Lower lobe of right lung (tissue), 2 donors: ENCODE measurements around the gene LMBRD2. TPM values are rescaled to one million over a fixed set of nuclear protein-coding genes. Genes with fewer than 3 reads are reported as not detected.
A peak's percentile ranks its signal among the peaks of the same experiment; 100 is the strongest.

Source experiments
- ATAC-seq, 2 donors: fragments of 200-7000 bp; cut with Tn5 transposase; one replicate each; pipeline ENCODE4 v1.9.1; 2020 to 2022; ENCODE audit warnings: mild to moderate bottlenecking in 2 of 2, moderate library complexity in 2 of 2
- DNase-seq: peaks from one replicate; pipeline ENCODE4 v3.0.0-alpha.2; 2020
- H3K27ac ChIP-seq: fragments of 200-600 bp; one replicate; pipeline ENCODE4 v1.8.0; 2022
- H3K27me3 ChIP-seq: fragments of 200-600 bp; one replicate; pipeline ENCODE4 v1.8.0; 2022; ENCODE audit warnings: low read depth
- H3K36me3 ChIP-seq: fragments of 200-600 bp; one replicate; pipeline ENCODE4 v1.8.0; 2022; ENCODE audit warnings: mild to moderate bottlenecking
- H3K4me1 ChIP-seq: fragments of 200-600 bp; one replicate; pipeline ENCODE4 v1.8.0; 2022
- H3K4me3 ChIP-seq: fragments of 200-600 bp; one replicate; pipeline ENCODE4 v1.8.0; 2022; ENCODE audit warnings: mild to moderate bottlenecking
- H3K9me3 ChIP-seq: fragments of 200-600 bp; one replicate; pipeline ENCODE4 v1.8.0; 2022
- intact Hi-C: fragments of 100-400 bp; cut with DNase I; formaldehyde crosslinking; loops from one replicate; pipeline ENCODE4 v1.11.0; 2022
- total RNA-seq: library from RNA; stranded (reverse); fragmentation: NEBNext Ultra II Directional; extraction: Animal tissue kit (Norgen Biotek cat#: 25700); gene quantifications from one replicate; pipeline ENCODE4 v1.2.1, GENCODE V29; 2021
- TF ChIP-seq, protein P1 (sequence below): fragments of 200-600 bp; IDR thresholded peaks from one replicate; pipeline ENCODE4 v1.8.0; 2022; ENCODE audit warnings: antibody characterized with exemption, mild to moderate bottlenecking
- donor health status: DM: no; HTN: yes; CAD: no; lungs with severe emphysema.

LMBRD2 gene
- total RNA-seq, 1 donor from 2014 or later = 12.1 TPM

- TF ChIP-seq, protein P1, sequence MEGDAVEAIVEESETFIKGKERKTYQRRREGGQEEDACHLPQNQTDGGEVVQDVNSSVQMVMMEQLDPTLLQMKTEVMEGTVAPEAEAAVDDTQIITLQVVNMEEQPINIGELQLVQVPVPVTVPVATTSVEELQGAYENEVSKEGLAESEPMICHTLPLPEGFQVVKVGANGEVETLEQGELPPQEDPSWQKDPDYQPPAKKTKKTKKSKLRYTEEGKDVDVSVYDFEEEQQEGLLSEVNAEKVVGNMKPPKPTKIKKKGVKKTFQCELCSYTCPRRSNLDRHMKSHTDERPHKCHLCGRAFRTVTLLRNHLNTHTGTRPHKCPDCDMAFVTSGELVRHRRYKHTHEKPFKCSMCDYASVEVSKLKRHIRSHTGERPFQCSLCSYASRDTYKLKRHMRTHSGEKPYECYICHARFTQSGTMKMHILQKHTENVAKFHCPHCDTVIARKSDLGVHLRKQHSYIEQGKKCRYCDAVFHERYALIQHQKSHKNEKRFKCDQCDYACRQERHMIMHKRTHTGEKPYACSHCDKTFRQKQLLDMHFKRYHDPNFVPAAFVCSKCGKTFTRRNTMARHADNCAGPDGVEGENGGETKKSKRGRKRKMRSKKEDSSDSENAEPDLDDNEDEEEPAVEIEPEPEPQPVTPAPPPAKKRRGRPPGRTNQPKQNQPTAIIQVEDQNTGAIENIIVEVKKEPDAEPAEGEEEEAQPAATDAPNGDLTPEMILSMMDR = peak; percentile 9
- no peaks in the 10 kb centered on the region for H3K36me3 ChIP-seq
- H3K4me1 ChIP-seq = no peaks in the 10 kb centered on the region
- no peaks in the 10 kb centered on the region for H3K27me3 ChIP-seq
- no peaks in the 10 kb centered on the region for H3K9me3 ChIP-seq
- DNase-seq (no peak), ATAC-seq (peak in 1 of 2 donors; percentile 17)
- no peak overlapping the region for H3K27ac ChIP-seq
- H3K4me3 ChIP-seq = no peak overlapping the region
- intact Hi-C loops = no loop called here
Observed at GRCh38 chr5:36073595-36074216, 78.0 kb downstream of the LMBRD2 start.

- peak; percentile 71 to 80 for ATAC-seq
- TF ChIP-seq, protein P1 = no peak
- Histone ChIP-seq H3K27ac (no peak overlapping the region), H3K36me3 (no peaks in the 10 kb centered on the region), H3K9me3 (no peaks in the 10 kb centered on the region), H3K4me1 (no peaks in the 10 kb centered on the region), H3K4me3 (peak overlapping the region; percentile 33), H3K27me3 (peaks cover 12% of the 10 kb centered on the region)
- intact Hi-C loops = no loop called here
- peak; percentile 53 for DNase-seq
Observed at GRCh38 chr5:36070687-36071571, 80.8 kb downstream of the LMBRD2 start.

- Histone ChIP-seq H3K36me3 (no peaks in the 10 kb centered on the region), H3K27me3 (peaks cover 18% of the 10 kb centered on the region), H3K4me1 (no peaks in the 10 kb centered on the region), H3K4me3 (no peak overlapping the region), H3K27ac (no peak overlapping the region), H3K9me3 (no peaks in the 10 kb centered on the region)
- intact Hi-C loops = no loop called here
- DNase-seq = no peak
- TF ChIP-seq, protein P1 = no peak
- no peak for ATAC-seq
Observed at GRCh38 chr5:36068751-36069281, 82.9 kb downstream of the LMBRD2 start.

- ATAC-seq (peak; percentile 26 to 35), DNase-seq (no peak)
- Histone ChIP-seq H3K4me3 (no peak within 1 kb of the TSS), H3K27me3 (peaks cover 18% of the 10 kb centered on the region), H3K36me3 (no peaks in the 10 kb centered on the region), H3K9me3 (no peaks in the 10 kb centered on the region), H3K27ac (no peak within 1 kb of the TSS), H3K4me1 (no peaks in the 10 kb centered on the region)
- TF ChIP-seq, protein P1 = no peak
- intact Hi-C loops = no loop called here
Observed at GRCh38 chr5:36066540-36067210, 85.0 kb downstream of the LMBRD2 start, which contains the start of gene UGT3A2. Gene UGT3A2, minus strand, starts transcription at chr5:36066882. Its CDS starts 93 bp downstream, at chr5:36066789.

DNA sequence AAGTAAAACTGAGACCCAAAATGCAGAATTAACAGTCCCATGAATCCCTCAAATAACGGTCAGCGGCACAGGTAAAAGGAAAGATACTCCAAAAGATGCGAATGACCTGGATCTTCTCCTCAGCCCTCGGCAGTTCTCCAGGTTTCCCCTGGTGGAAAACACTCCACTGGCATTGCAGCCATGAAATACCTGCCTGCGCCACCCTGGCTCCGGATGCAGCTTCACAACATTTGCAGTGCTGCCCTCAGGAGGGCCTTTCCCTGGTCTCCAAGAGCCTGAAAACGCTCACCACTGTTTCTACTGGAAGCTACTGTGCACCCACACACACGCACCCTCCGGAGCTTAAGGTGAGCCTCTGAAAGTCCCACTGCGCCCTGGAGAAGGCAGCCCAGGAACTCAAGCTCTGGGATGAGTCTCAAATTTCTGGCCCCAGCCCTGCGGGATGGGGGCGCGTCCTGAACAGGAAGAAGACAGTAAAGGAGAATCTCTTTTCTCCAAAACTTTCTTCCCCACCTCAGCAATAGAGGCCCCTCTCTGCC is 85.6 kb downstream of the LMBRD2 start:
- Histone ChIP-seq H3K4me3 (no peak overlapping the region), H3K27me3 (peaks cover 18% of the 10 kb centered on the region), H3K9me3 (no peaks in the 10 kb centered on the region), H3K4me1 (no peaks in the 10 kb centered on the region), H3K36me3 (no peaks in the 10 kb centered on the region), H3K27ac (no peak overlapping the region)
- TF ChIP-seq, protein P1 = no peak
- no peak for DNase-seq
- intact Hi-C loops = no loop called here
- ATAC-seq = no peak
